GM23248 (cell line): ENCODE data around the gene MSX2. TPM values are rescaled to one million over a fixed set of nuclear protein-coding genes. Genes with fewer than 3 reads are reported as not detected.

Experiments used
- DNase-seq: peaks from one replicate; pipeline ENCODE4 v3.0.0-alpha.2; 2015
- H2AFZ ChIP-seq: fragments of 200-600 bp; sonication (generic); 2 replicates; pipeline ENCODE4 v1.6.1; 2016; ENCODE audit warnings: antibody characterized with exemption
- H3F3A ChIP-seq: fragments of 200-600 bp; sonication (generic); 2 replicates; pipeline ENCODE4 v1.6.1; 2016; ENCODE audit warnings: mild to moderate bottlenecking, antibody characterized with exemption, mixed run types; ENCODE audit not compliant: insufficient read depth
- H3K27ac ChIP-seq: fragments of 200-600 bp; sonication (generic); 2 replicates; pipeline ENCODE4 v1.5.1; 2016; ENCODE audit warnings: mild to moderate bottlenecking
- H3K27me3 ChIP-seq: fragments of 200-600 bp; sonication (generic); replicated peaks from 2 replicates; pipeline ENCODE4 v1.6.1; 2016; ENCODE audit warnings: mild to moderate bottlenecking; ENCODE audit not compliant: insufficient read depth
- H3K36me3 ChIP-seq: fragments of 200-600 bp; sonication (generic); 2 replicates; pipeline ENCODE4 v1.6.1; 2016; ENCODE audit warnings: low read depth, mild to moderate bottlenecking
- H3K4me1 ChIP-seq: fragments of 200-600 bp; sonication (generic); 2 replicates; pipeline ENCODE4 v1.6.1; 2016; ENCODE audit warnings: mild to moderate bottlenecking; ENCODE audit not compliant: insufficient read depth
- H3K4me2 ChIP-seq: fragments of 200-600 bp; sonication (generic); one replicate; pipeline ENCODE4 v1.6.1; 2016; ENCODE audit warnings: mild to moderate bottlenecking; ENCODE audit not compliant: unreplicated experiment
- H3K4me3 ChIP-seq: fragments of 200-600 bp; sonication (generic); 2 replicates; pipeline ENCODE4 v1.5.1; 2016; ENCODE audit warnings: mild to moderate bottlenecking
- H3K79me2 ChIP-seq: fragments of 200-600 bp; sonication (generic); 2 replicates; pipeline ENCODE4 v1.6.1; 2016; ENCODE audit warnings: mild to moderate bottlenecking; ENCODE audit not compliant: insufficient read depth
- H3K9ac ChIP-seq: fragments of 200-600 bp; sonication (generic); 2 replicates; pipeline ENCODE4 v1.6.1; 2016; ENCODE audit warnings: mild to moderate bottlenecking
- H3K9me2 ChIP-seq: fragments of 200-600 bp; sonication (generic); 2 replicates; pipeline ENCODE4 v1.6.1; 2016; ENCODE audit warnings: mixed run types, mild to moderate bottlenecking, moderate library complexity; ENCODE audit not compliant: insufficient read depth
- H3K9me3 ChIP-seq: fragments of 200-600 bp; sonication (generic); one replicate; pipeline ENCODE4 v1.6.1; 2017; ENCODE audit warnings: low read depth
- H4K20me1 ChIP-seq: fragments of 200-600 bp; sonication (generic); 2 replicates; pipeline ENCODE4 v1.6.0; 2016; ENCODE audit not compliant: insufficient read depth
- EZH2 ChIP-seq: fragments of 200-600 bp; sonication (generic); IDR thresholded peaks from 2 replicates; pipeline ENCODE4 v1.6.1; 2018; ENCODE audit warnings: antibody characterized with exemption, mild to moderate bottlenecking; ENCODE audit not compliant: insufficient read depth, poor library complexity, severe bottlenecking
- EZH2phosphoT487 ChIP-seq: fragments of 200-600 bp; sonication (generic); IDR thresholded peaks from 2 replicates; pipeline ENCODE4 v1.6.1; 2018; ENCODE audit warnings: antibody characterized with exemption, moderate library complexity, mild to moderate bottlenecking, low read depth; ENCODE audit not compliant: insufficient read depth
- WGBS, 2 experiments: methylation state at CpG; one replicate each; pipeline ENCODE4 v1.1.6; 2015 to 2017; ENCODE audit warnings: low lambda C conversion rate in 2 of 2, low coverage in 1 of 2; ENCODE audit errors: missing lambda C conversion rate in 2 of 2; 5-methylcytosine and 5-hydroxymethylcytosine counted together
- in situ Hi-C: fragments of 300-500 bp; cut with MboI; formaldehyde crosslinking; loops from 2 replicates; pipeline ENCODE4 v1.15.0; 2020
- polyA plus RNA-seq: library from polyadenylated mRNA; unstranded; fragments of >200 nt; fragmentation: Nextera tagmentation; extraction: Ambion mirVana; gene quantifications from 2 replicates; pipeline ENCODE4 v1.2.1, GENCODE V29; 2016
- total RNA-seq: library from RNA; depleted of rRNA; stranded (reverse); fragments of >200 nt; shearing (Covaris generic); gene quantifications from 2 replicates; pipeline ENCODE4 v1.2.3, GENCODE V29; 2014

MSX2 gene
- total and polyA plus RNA-seq, 2 experiments from 2014 or later = 2.4 TPM

DNA sequence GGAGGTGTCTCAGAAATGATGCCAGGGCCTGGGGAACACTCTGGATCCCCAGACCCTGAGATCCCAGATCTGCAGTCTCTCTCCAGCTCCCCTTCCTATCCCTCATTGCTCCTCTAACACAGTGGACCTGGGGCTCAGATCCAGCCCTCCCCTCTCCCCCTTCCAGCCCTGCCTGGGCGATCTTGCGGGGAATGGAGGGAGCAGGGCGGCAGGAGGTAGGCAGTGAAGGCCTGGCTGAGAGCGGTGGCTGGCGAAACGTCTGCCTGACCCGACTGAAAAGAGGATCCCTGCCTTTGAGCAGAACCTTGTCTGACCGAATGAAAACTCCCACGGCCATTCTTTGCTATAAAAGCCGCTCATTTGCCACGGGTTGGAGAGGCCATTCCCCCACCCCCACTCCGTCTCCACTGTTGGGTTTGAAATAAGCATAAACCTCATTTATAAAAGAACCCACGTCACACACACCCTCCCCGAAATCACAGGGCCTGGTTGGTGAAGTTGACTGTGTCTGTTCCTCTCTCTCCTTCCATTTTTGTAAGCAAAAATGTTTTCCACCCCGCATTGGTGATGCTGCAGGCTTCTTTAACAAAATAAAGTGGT lies 8.8 kb downstream of the MSX2 start:
- WGBS, 2 experiments = 74 to 81% methylated on average over 15 of the region's 15 CpGs
- in situ Hi-C loops = no loop called here
- no peaks in the 10 kb centered on the region for H3K36me3 ChIP-seq
- no peak overlapping the region for H2AFZ ChIP-seq
- no peak overlapping the region for H3K27ac ChIP-seq
- DNase-seq = no peak
- H3K9me2 ChIP-seq = no peaks in the 10 kb centered on the region
- H3K27me3 ChIP-seq = peaks cover 43% of the 10 kb centered on the region
- no peak for TF ChIP-seq EZH2phosphoT487
- no peak for TF ChIP-seq EZH2
- H3F3A ChIP-seq = no peaks in the 10 kb centered on the region
- H3K9ac ChIP-seq = no peak overlapping the region
- no peak overlapping the region for H3K4me2 ChIP-seq
- no peak overlapping the region for H3K4me3 ChIP-seq
- H3K4me1 ChIP-seq = peaks cover 21% of the 10 kb centered on the region
- no peaks in the 10 kb centered on the region for H4K20me1 ChIP-seq
- no peaks in the 10 kb centered on the region for H3K79me2 ChIP-seq
- H3K9me3 ChIP-seq = no peaks in the 10 kb centered on the region

- Histone ChIP-seq H3K9me3 (no peaks in the 10 kb centered on the region), H4K20me1 (no peaks in the 10 kb centered on the region), H3K27me3 (peaks cover 43% of the 10 kb centered on the region), H3F3A (no peaks in the 10 kb centered on the region), H3K27ac (no peak overlapping the region), H3K9ac (no peak overlapping the region), H3K4me1 (peaks cover 21% of the 10 kb centered on the region), H3K4me2 (no peak overlapping the region), H2AFZ (no peak overlapping the region), H3K4me3 (no peak overlapping the region), H3K9me2 (no peaks in the 10 kb centered on the region), H3K36me3 (no peaks in the 10 kb centered on the region), H3K79me2 (no peaks in the 10 kb centered on the region)
- TF ChIP-seq EZH2phosphoT487 (no peak), EZH2 (no peak)
- DNase-seq = no peak
- 60 to 79% methylated on average over 3 of the region's 3 CpGs for WGBS, 2 experiments
- in situ Hi-C loops = no loop called here
These were observed 9.5 kb downstream of the MSX2 start for GRCh38 chr5:174733836-174734235.

- H3K36me3 ChIP-seq = no peaks in the 10 kb centered on the region
- H2AFZ ChIP-seq = peak overlapping the region; percentile 54
- H3K9me2 ChIP-seq = no peaks in the 10 kb centered on the region
- H3K4me1 ChIP-seq = peaks cover 21% of the 10 kb centered on the region
- no peaks in the 10 kb centered on the region for H4K20me1 ChIP-seq
- no peak overlapping the region for H3K9ac ChIP-seq
- H3K79me2 ChIP-seq = no peaks in the 10 kb centered on the region
- no peaks in the 10 kb centered on the region for H3K9me3 ChIP-seq
- DNase-seq = no peak
- 13 to 19% methylated on average over 20 to 22 of the region's 22 CpGs for WGBS, 2 experiments
- H3K4me3 ChIP-seq = peak overlapping the region; percentile 58
- H3K27ac ChIP-seq = no peak overlapping the region
- TF ChIP-seq EZH2phosphoT487 = 0 out of 2 replicates have a peak, but pooled peaks have one; percentile 21
- peak; percentile 88 for TF ChIP-seq EZH2
- H3K27me3 ChIP-seq = peaks cover 43% of the 10 kb centered on the region
- H3K4me2 ChIP-seq = peak overlapping the region; percentile 43
- in situ Hi-C loops = no loop called here
- H3F3A ChIP-seq = no peaks in the 10 kb centered on the region
These were observed 10.5 kb downstream of the MSX2 start for GRCh38 chr5:174734571-174735497.

GRCh38 chr5:174735498-174736330 lies 11.3 kb downstream of the MSX2 start:
- in situ Hi-C loops = no loop called here

More at GRCh38 chr5:174735498-174736330, 11.3 kb downstream of the MSX2 start:
- WGBS, 2 experiments = 5 to 7% methylated on average over 48 to 54 of the region's 54 CpGs
- H3K9ac ChIP-seq = no peak overlapping the region
- H3K27me3 ChIP-seq = peaks cover 41% of the 10 kb centered on the region
- TF ChIP-seq EZH2phosphoT487 (0 out of 2 replicates have a peak, but pooled peaks have one; percentile 20), EZH2 (no peak)
- H2AFZ ChIP-seq = peak overlapping the region; percentile 54
- H3F3A ChIP-seq = no peaks in the 10 kb centered on the region
- H3K4me1 ChIP-seq = peaks cover 21% of the 10 kb centered on the region
- no peaks in the 10 kb centered on the region for H3K79me2 ChIP-seq
- H4K20me1 ChIP-seq = no peaks in the 10 kb centered on the region
- H3K36me3 ChIP-seq = no peaks in the 10 kb centered on the region
- DNase-seq = peak; percentile 57
- no peaks in the 10 kb centered on the region for H3K9me2 ChIP-seq
- H3K27ac ChIP-seq = no peak overlapping the region
- peak overlapping the region; percentile 43 for H3K4me2 ChIP-seq
- no peaks in the 10 kb centered on the region for H3K9me3 ChIP-seq
- H3K4me3 ChIP-seq = peak overlapping the region; percentile 58
